ENCODE results near the gene GTF3C5.
"Not testable (repeated sequence)": the region's sequence is repeated elsewhere in the genome, so short reads cannot be mapped to it uniquely, and the experiment has no call there.

- not testable (repeated sequence) for TF ChIP-seq CTCF (conservative IDR thresholded peaks at IDR 0.05 in 1 of 2, IDR thresholded peaks at IDR 0.05 in 1 of 2; ENCODE audit: low read depth in 1 of 2, low read length in 2 of 2); EZH2 (IDR thresholded peaks at IDR 0.05; ENCODE audit: low read length, missing control alignments)
Measured at GRCh38 chr9:133068431-133068830, 37.6 kb downstream of the GTF3C5 start.
